Activated naive CD4-positive, alpha-beta T cell treated with anti-CD3 and anti-CD28 coated beads, Interleukin-2, amount 50 U/mL, for 72 hours (primary cell): ENCODE measurements around the gene C14orf119. TPM values are rescaled to one million over a fixed set of nuclear protein-coding genes. Genes with fewer than 3 reads are reported as not detected.
A peak's percentile ranks its signal among the peaks of the same experiment; 100 is the strongest.

ENCODE experiments used
- ATAC-seq, 2 donors: fragments of 150-1000 bp; cut with Tn5 transposase; 2 replicates each; pipeline ENCODE4 v1.10.0; 2021; ENCODE audit warnings: mild to moderate bottlenecking in 2 of 2, moderate library complexity in 2 of 2
- DNase-seq, 2 donors: peaks; one replicate each; pipeline ENCODE4 v3.0.0; 2021 to 2022; ENCODE audit warnings: low spot score in 2 of 2
- H3K27ac Mint-ChIP-seq, 2 donors: one replicate each; pipeline ENCODE4 v1.8.0; 2022; ENCODE audit warnings: mild to moderate bottlenecking in 2 of 2, mixed read lengths in 2 of 2
- H3K36me3 Mint-ChIP-seq, 2 donors: one replicate each; pipeline ENCODE4 v1.8.0; 2022; ENCODE audit warnings: mixed read lengths in 2 of 2
- H3K9me3 Mint-ChIP-seq, 2 donors: one replicate each; pipeline ENCODE4 v1.8.0; 2022; ENCODE audit warnings: mixed read lengths in 2 of 2
- total RNA-seq, 2 donors: library from RNA; stranded (reverse); gene quantifications; one replicate each; pipeline ENCODE4 v1.2.3, GENCODE V29; 2022

Gene C14orf119
- total RNA-seq, 2 donors from 2014 or later = 36.5 to 49.1 TPM

- DNase-seq (peak in 1 of 2 donors; percentile 41), ATAC-seq (no peak)
- Mint-ChIP-seq H3K36me3 (no peaks in the 10 kb centered on the region), H3K27ac (no peak overlapping the region), H3K9me3 (no peaks in the 10 kb centered on the region)
Observed at GRCh38 chr14:23112359-23113178, 17.3 kb downstream of the C14orf119 start.

GRCh38 chr14:23113431-23114119 is 18.3 kb downstream of the C14orf119 start:
- no peaks in the 10 kb centered on the region for H3K9me3 Mint-ChIP-seq
- no peak for ATAC-seq
- no peak overlapping the region for H3K27ac Mint-ChIP-seq
- peak in 1 of 2 donors; percentile 34 for DNase-seq
- no peaks in the 10 kb centered on the region for H3K36me3 Mint-ChIP-seq

- Mint-ChIP-seq H3K27ac (no peak overlapping the region), H3K9me3 (no peaks in the 10 kb centered on the region), H3K36me3 (no peaks in the 10 kb centered on the region)
- no peak for DNase-seq
- no peak for ATAC-seq
Observed at GRCh38 chr14:23114120-23114458, 18.8 kb downstream of the C14orf119 start.

- H3K9me3 Mint-ChIP-seq = no peaks in the 10 kb centered on the region
- no peaks in the 10 kb centered on the region for H3K36me3 Mint-ChIP-seq
- DNase-seq = no peak
- ATAC-seq = peak in 1 of 2 donors; percentile 24
- H3K27ac Mint-ChIP-seq = peak overlapping the region in 1 of 2 donors; percentile 39
Observed at GRCh38 chr14:23114669-23115038, 19.3 kb downstream of the C14orf119 start.

GRCh38 chr14:23115039-23115731 is 19.9 kb downstream of the C14orf119 start:
- ATAC-seq = no peak
- Mint-ChIP-seq H3K9me3 (no peaks in the 10 kb centered on the region), H3K27ac (peak overlapping the region in 1 of 2 donors; percentile 39), H3K36me3 (no peaks in the 10 kb centered on the region)
- no peak for DNase-seq

GRCh38 chr14:23115918-23116317 is 20.6 kb downstream of the C14orf119 start:
- Mint-ChIP-seq H3K36me3 (no peaks in the 10 kb centered on the region), H3K9me3 (no peaks in the 10 kb centered on the region), H3K27ac (no peak overlapping the region)
- DNase-seq (no peak), ATAC-seq (no peak)

- no peak overlapping the region for H3K27ac Mint-ChIP-seq
- DNase-seq = no peak
- no peak for ATAC-seq
- H3K9me3 Mint-ChIP-seq = no peaks in the 10 kb centered on the region
- H3K36me3 Mint-ChIP-seq = no peaks in the 10 kb centered on the region
Observed at GRCh38 chr14:23117371-23118020, 22.2 kb downstream of the C14orf119 start.

- Mint-ChIP-seq H3K27ac (peak within 1 kb of the TSS; percentile 77 to 88), H3K36me3 (no peaks in the 10 kb centered on the region), H3K9me3 (no peaks in the 10 kb centered on the region)
- no peak for ATAC-seq
- no peak for DNase-seq
Observed at GRCh38 chr14:23118506-23119362, 23.4 kb downstream of the C14orf119 start, which contains the start of gene CEBPE. TSS of gene CEBPE (minus strand) at chr14:23119255. CDS start at chr14:23119091, 164 bp downstream.

- Mint-ChIP-seq H3K9me3 (no peaks in the 10 kb centered on the region), H3K27ac (peak overlapping the region; percentile 79 to 88), H3K36me3 (no peaks in the 10 kb centered on the region)
- ATAC-seq = peak; percentile 8 to 39
- peak in 1 of 2 donors; percentile 25 for DNase-seq
Observed at GRCh38 chr14:23119363-23120327, 24.3 kb downstream of the C14orf119 start.

GRCh38 chr14:23120541-23121251 is 25.4 kb downstream of the C14orf119 start:
- peak; percentile 89 to 92 for ATAC-seq
- Mint-ChIP-seq H3K9me3 (no peaks in the 10 kb centered on the region), H3K36me3 (no peaks in the 10 kb centered on the region)

GRCh38 chr14:23121361-23121771 is 26.1 kb downstream of the C14orf119 start:
- no peak for DNase-seq
- Mint-ChIP-seq H3K27ac (peak overlapping the region; percentile 48 to 79), H3K36me3 (no peaks in the 10 kb centered on the region), H3K9me3 (no peaks in the 10 kb centered on the region)
- ATAC-seq = peak in 1 of 2 donors; percentile 55

More at GRCh38 chr14:23120541-23121251, 25.4 kb downstream of the C14orf119 start:
- peak; percentile 80 to 87 for DNase-seq
- H3K27ac Mint-ChIP-seq = peak overlapping the region; percentile 79 to 88

GRCh38 chr14:23122086-23122485 is 26.8 kb downstream of the C14orf119 start:
- no peak for ATAC-seq
- Mint-ChIP-seq H3K36me3 (no peaks in the 10 kb centered on the region), H3K9me3 (no peaks in the 10 kb centered on the region), H3K27ac (no peak overlapping the region)
- no peak for DNase-seq

- Mint-ChIP-seq H3K27ac (no peak overlapping the region), H3K36me3 (no peaks in the 10 kb centered on the region), H3K9me3 (no peaks in the 10 kb centered on the region)
- DNase-seq (no peak), ATAC-seq (no peak)
Observed at GRCh38 chr14:23123419-23123818, 28.1 kb downstream of the C14orf119 start.

- DNase-seq (no peak), ATAC-seq (no peak)
Observed at GRCh38 chr14:23124337-23124954, 29.1 kb downstream of the C14orf119 start.

More at GRCh38 chr14:23124337-23124954, 29.1 kb downstream of the C14orf119 start:
- Mint-ChIP-seq H3K9me3 (no peaks in the 10 kb centered on the region), H3K27ac (no peak overlapping the region), H3K36me3 (no peaks in the 10 kb centered on the region)
